Spleen (tissue), 11 donors: ENCODE measurements around the gene STXBP6. TPM values are rescaled to one million over a fixed set of nuclear protein-coding genes. Genes with fewer than 3 reads are reported as not detected.

Experiments
- DNase-seq: peaks from one replicate; pipeline ENCODE4 v3.0.0-alpha.2; 2020
- H3K27ac ChIP-seq, 8 donors: fragments of 200-600 bp; sonication (generic) in 7 of 8; 1 replicate in 4 of 8; 2 replicates in 4 of 8; pipeline versions ENCODE4 v1.5.0 to v1.8.0; 2016 to 2021; ENCODE audit warnings: inconsistent platforms in 4 of 8, mild to moderate bottlenecking in 4 of 8, moderate library complexity in 1 of 8
- H3K27me3 ChIP-seq, 7 donors: fragments of 200-600 bp; sonication (generic) in 6 of 7; replicated peaks in 1 of 7; 1 replicate in 4 of 7; 2 replicates in 3 of 7; pipeline versions ENCODE4 v1.5.0 to v1.8.0; 2016 to 2021; ENCODE audit warnings: inconsistent platforms in 3 of 7, mild to moderate bottlenecking in 1 of 7
- H3K36me3 ChIP-seq, 6 donors: fragments of 200-600 bp; sonication (generic) in 5 of 6; 1 replicate in 4 of 6; 2 replicates in 2 of 6; pipeline versions ENCODE4 v1.5.0 to v1.8.0; 2016 to 2021; ENCODE audit warnings: inconsistent platforms in 2 of 6
- H3K4me1 ChIP-seq, 6 donors: fragments of 200-600 bp; sonication (generic) in 5 of 6; 1 replicate in 3 of 6; 2 replicates in 3 of 6; pipeline versions ENCODE4 v1.5.0 to v1.8.0; 2016 to 2021; ENCODE audit warnings: inconsistent platforms in 3 of 6
- H3K4me3 ChIP-seq, 8 donors: fragments of 200-600 bp; sonication (generic) in 7 of 8; 1 replicate in 4 of 8; 2 replicates in 4 of 8; pipeline versions ENCODE4 v1.5.0 to v1.8.0; 2016 to 2021; ENCODE audit warnings: inconsistent platforms in 4 of 8, mild to moderate bottlenecking in 4 of 8, moderate library complexity in 2 of 8
- H3K9me3 ChIP-seq, 8 donors: fragments of 200-600 bp; sonication (generic) in 7 of 8; 1 replicate in 4 of 8; 2 replicates in 4 of 8; pipeline versions ENCODE4 v1.5.0 to v1.8.0; 2016 to 2021; ENCODE audit warnings: inconsistent platforms in 4 of 8
- CTCF ChIP-seq, 11 experiments: fragments of 200-600 bp in 7 of 11; fragments of 450-650 bp in 4 of 11; sonication (generic) in 4 of 11; IDR thresholded peaks in 8 of 11; conservative IDR thresholded peaks in 3 of 11; 1 replicate in 7 of 11; 2 replicates in 4 of 11; pipeline versions ENCODE4 v1.4.0 to v1.8.0; 2016 to 2021; ENCODE audit warnings: antibody characterized with exemption in 11 of 11, inconsistent platforms in 4 of 11, mild to moderate bottlenecking in 1 of 11
- POLR2A ChIP-seq, 3 donors: fragments of 450-650 bp; IDR thresholded peaks; one replicate each; pipeline ENCODE4 v1.5.1; 2017; ENCODE audit warnings: antibody characterized with exemption in 3 of 3, mild to moderate bottlenecking in 1 of 3
- POLR2AphosphoS5 ChIP-seq, 3 donors: sonication (generic); formaldehyde crosslinking; IDR thresholded peaks; one replicate each; pipeline ENCODE4 v1.5.1; 2017; ENCODE audit warnings: antibody characterized with exemption in 3 of 3
- WGBS, 5 donors: extraction: QIAGEN DNeasy Blood & Tissue Kit in 3 of 5; methylation state at CpG; one replicate each; pipeline versions ENCODE4 v1.1.5 to v1.1.7; 2013 to 2018; 5-methylcytosine and 5-hydroxymethylcytosine counted together
- intact Hi-C: fragments of 100-400 bp; cut with DNase I; formaldehyde crosslinking; loops from one replicate; pipeline ENCODE4 v1.15.0; 2023; ENCODE audit warnings: low total_unique reads
- polyA plus RNA-seq, 3 donors: library from polyadenylated mRNA; stranded (reverse); fragments of 200-250 nt; gene quantifications; one replicate each; pipeline ENCODE4 v1.2.1, GENCODE V29; 2013
- total RNA-seq, 7 donors: library from RNA; depleted of rRNA in 3 of 7; stranded (reverse); fragments of >200 nt in 3 of 7; fragmentation: NEBNext Ultra II Directional in 4 of 7; extraction: Animal tissue kit (Norgen Biotek cat#: 25700) in 4 of 7; gene quantifications; one replicate each; pipeline versions ENCODE4 v1.1.0 to v1.2.1, GENCODE V29; 2016 to 2021
- donor health status: healthy with polysubstance abuse.
- donor health status: DM: no; HTN: no; CAD: no; lungs with moderate emphysema.
- donor health status: DM: no; HTN: no; CAD: no.
- donor health status: Bipolar disorder and iron deficiency.
- donor health status: healthy.
- donor health status: DM: no; HTN: no; CAD: no.
- donor health status: DM: yes; HTN: yes; CAD: no.

Gene STXBP6
- total and polyA plus RNA-seq, 10 donors: 0.76 to 1.4 (median 0.87) TPM

GRCh38 chr14:24801024-24801423, 248.9 kb downstream of the STXBP6 start:
- no peaks in the 10 kb centered on the region for H3K9me3 ChIP-seq
- H3K4me1 ChIP-seq: peaks cover 0 to 8% (median 0%) of the 10 kb centered on the region in 6 donors
- peaks cover 0 to 3% (median 0%) of the 10 kb centered on the region in 7 donors for H3K27me3 ChIP-seq
- no peak overlapping the region for H3K4me3 ChIP-seq
- TF ChIP-seq POLR2A (IDR thresholded peaks at IDR 0.05): no peak
- no peak for TF ChIP-seq POLR2AphosphoS5 (IDR thresholded peaks at IDR 0.05)
- TF ChIP-seq CTCF (IDR thresholded peaks at IDR 0.05 in 8 of 11, conservative IDR thresholded peaks at IDR 0.05 in 3 of 11): no peak
- intact Hi-C loops: no loop called here
- H3K27ac ChIP-seq: no peak overlapping the region
- DNase-seq: no peak
- no peaks in the 10 kb centered on the region for H3K36me3 ChIP-seq
- 81 to 96% (median 93%) methylated on average over 1 of the region's 1 CpG for WGBS, 5 donors

GRCh38 chr14:24798911-24799462, 251.0 kb downstream of the STXBP6 start:
- H3K4me3 ChIP-seq: no peak overlapping the region
- TF ChIP-seq POLR2A (IDR thresholded peaks at IDR 0.05) (no peak), POLR2AphosphoS5 (IDR thresholded peaks at IDR 0.05) (no peak), CTCF (IDR thresholded peaks at IDR 0.05 in 8 of 11, conservative IDR thresholded peaks at IDR 0.05 in 3 of 11) (no peak)
- H3K27me3 ChIP-seq: no peaks in the 10 kb centered on the region
- no peak for DNase-seq
- WGBS, 5 donors: 60 to 72% (median 65%) methylated on average over 6 of the region's 6 CpGs
- no peak overlapping the region for H3K27ac ChIP-seq
- no peaks in the 10 kb centered on the region for H3K9me3 ChIP-seq
- intact Hi-C loops: no loop called here
- H3K4me1 ChIP-seq: peaks cover 0 to 8% (median 0%) of the 10 kb centered on the region in 6 donors
- H3K36me3 ChIP-seq: no peaks in the 10 kb centered on the region

- no peaks in the 10 kb centered on the region for H3K9me3 ChIP-seq
- no peak overlapping the region for H3K4me3 ChIP-seq
- WGBS, 5 donors: 84 to 93% (median 86%) methylated on average over 5 of the region's 5 CpGs
- DNase-seq: no peak
- no peak overlapping the region for H3K27ac ChIP-seq
- no peak for TF ChIP-seq POLR2AphosphoS5 (IDR thresholded peaks at IDR 0.05)
- no peak for TF ChIP-seq POLR2A (IDR thresholded peaks at IDR 0.05)
- TF ChIP-seq CTCF (IDR thresholded peaks at IDR 0.05 in 8 of 11, conservative IDR thresholded peaks at IDR 0.05 in 3 of 11): no peak
- no peaks in the 10 kb centered on the region for H3K36me3 ChIP-seq
- intact Hi-C loops: no loop called here
- peaks cover 0 to 8% (median 0%) of the 10 kb centered on the region in 6 donors for H3K4me1 ChIP-seq
- no peaks in the 10 kb centered on the region for H3K27me3 ChIP-seq
Measured at GRCh38 chr14:24795406-24795805, 254.5 kb downstream of the STXBP6 start.

- Histone ChIP-seq H3K36me3 (no peaks in the 10 kb centered on the region), H3K4me3 (no peak overlapping the region), H3K27me3 (no peaks in the 10 kb centered on the region), H3K9me3 (no peaks in the 10 kb centered on the region), H3K27ac (no peak overlapping the region), H3K4me1 (peaks cover 0 to 8% (median 0%) of the 10 kb centered on the region in 6 donors)
- 58 to 76% (median 72%) methylated on average over 10 of the region's 10 CpGs for WGBS, 5 donors
- no peak for TF ChIP-seq POLR2AphosphoS5 (IDR thresholded peaks at IDR 0.05)
- TF ChIP-seq POLR2A (IDR thresholded peaks at IDR 0.05): no peak
- TF ChIP-seq CTCF (IDR thresholded peaks at IDR 0.05 in 8 of 11, conservative IDR thresholded peaks at IDR 0.05 in 3 of 11): no peak
- intact Hi-C loops: no loop called here
- no peak for DNase-seq
Measured at GRCh38 chr14:24794644-24795305, 255.2 kb downstream of the STXBP6 start.
